ENCODE measurements around the gene SCARF2.

The SCARF2 gene

DNA sequence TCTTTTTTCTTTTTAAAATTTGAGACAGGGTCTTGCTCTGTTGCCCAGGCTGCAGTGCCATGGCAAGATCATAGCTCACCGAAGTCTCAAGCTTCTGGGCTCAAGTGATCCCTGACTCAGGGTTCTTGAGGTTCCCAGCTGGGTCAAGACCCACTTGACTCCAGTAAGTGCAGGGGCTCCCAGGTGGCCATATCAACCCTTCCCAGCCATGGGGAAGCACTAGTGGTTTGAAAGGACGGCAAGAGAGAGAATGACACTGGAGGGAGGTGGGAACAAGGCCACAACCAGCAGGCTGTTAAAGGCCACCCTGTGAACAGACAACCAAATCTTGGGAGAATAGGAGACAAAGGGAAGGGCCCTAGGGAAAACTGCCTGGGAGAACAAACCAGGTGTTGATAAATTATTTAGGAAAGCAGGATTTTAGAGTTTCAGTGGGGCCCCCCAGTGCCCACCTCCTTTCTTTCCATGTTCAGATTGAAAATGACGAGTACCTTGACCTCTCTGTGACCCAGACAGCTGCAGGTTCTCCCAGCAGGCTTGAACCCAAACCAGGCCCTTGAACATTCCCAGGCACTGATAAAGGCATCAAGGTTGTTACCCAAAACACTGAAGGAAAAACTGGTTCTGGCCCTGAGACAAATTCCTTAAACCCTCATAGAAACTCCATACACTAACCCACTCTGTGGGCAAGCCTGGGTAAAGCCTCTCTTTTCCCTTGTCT lies 29.2 kb upstream of the SCARF2 start:
- Mint-ChIP-seq H3K9me3 (no peaks in the 10 kb centered on the region), H3K4me3 (no peak overlapping the region), H3K27ac (no peak overlapping the region), H3K27me3 (no peaks in the 10 kb centered on the region), H3K4me1 (peaks cover 39% of the 10 kb centered on the region), H3K36me3 (peaks cover 19% of the 10 kb centered on the region)
- ATAC-seq (ENCODE audit: low read depth) (no peak), DNase-seq (ENCODE audit: low spot score in 2 of 2) (no peak)

DNA sequence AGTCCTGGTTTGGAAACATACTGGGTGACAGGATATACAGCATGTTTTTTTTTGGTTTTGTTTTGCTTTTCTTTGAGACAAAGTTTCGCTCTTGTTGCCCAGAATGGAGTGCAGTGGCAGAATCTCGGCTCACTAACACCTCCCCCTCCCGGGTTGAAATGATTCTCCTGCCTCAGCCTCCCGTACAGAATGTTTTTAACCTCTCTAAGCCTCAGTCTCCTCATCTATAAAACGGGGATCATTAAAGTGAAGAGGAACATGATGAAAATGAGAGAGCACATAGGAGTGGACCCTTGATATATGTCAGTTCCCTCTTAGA lies 28.1 kb upstream of the SCARF2 start:
- Mint-ChIP-seq H3K4me1 (peaks cover 39% of the 10 kb centered on the region), H3K27me3 (no peaks in the 10 kb centered on the region), H3K4me3 (no peak overlapping the region), H3K36me3 (peaks cover 17% of the 10 kb centered on the region), H3K9me3 (no peaks in the 10 kb centered on the region), H3K27ac (peak overlapping the region; percentile 97)
- no peak for ATAC-seq (ENCODE audit: low read depth)
- DNase-seq (ENCODE audit: low spot score in 2 of 2): no peak

DNA sequence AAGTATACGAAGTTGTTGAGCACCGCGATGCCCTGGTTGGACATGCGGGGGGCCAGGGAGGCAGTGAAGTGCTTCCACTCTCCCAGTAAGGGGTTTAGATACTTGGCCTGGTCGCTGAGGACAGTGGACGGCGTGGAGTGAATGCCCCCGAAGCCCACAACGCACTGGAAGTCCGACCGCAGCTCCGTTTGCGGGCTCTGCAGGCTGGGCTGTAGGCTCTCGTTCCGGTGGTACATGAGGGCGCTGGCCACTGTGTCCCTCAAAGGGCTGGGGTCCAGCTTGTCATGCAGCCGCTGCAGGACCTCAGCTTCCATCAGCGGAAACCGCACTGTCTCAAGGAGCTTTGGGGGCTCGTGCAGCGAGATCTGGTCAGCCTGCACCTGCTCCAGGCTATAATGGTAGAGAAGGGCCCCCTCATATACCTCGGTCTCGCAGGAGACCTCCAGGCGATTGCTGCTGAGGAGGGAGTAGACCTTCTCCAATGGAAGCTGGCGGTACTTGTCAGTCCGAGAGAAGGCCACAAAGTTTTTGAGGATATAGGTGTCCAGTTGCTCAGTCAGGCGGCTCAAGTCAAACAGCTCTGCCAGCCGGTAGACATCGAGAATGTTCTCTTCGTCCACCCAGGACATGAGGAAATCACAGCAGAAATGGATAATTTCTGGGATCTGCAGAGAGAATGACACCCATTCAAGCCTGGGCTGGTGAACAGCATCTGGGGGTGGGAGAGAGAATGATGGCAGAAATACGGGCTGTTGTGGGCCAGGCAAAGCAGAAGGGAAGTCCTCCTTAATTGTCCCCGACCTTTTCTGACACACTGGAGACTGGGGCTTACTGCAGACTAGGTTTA lies 27.5 kb upstream of the SCARF2 start:
- Mint-ChIP-seq H3K4me1 (peaks cover 36% of the 10 kb centered on the region), H3K9me3 (no peaks in the 10 kb centered on the region), H3K36me3 (peaks cover 13% of the 10 kb centered on the region), H3K27ac (peak overlapping the region; percentile 97), H3K27me3 (no peaks in the 10 kb centered on the region), H3K4me3 (peak overlapping the region; percentile 73)
- DNase-seq (ENCODE audit: low spot score in 2 of 2): no peak
- ATAC-seq (ENCODE audit: low read depth): no peak

DNA sequence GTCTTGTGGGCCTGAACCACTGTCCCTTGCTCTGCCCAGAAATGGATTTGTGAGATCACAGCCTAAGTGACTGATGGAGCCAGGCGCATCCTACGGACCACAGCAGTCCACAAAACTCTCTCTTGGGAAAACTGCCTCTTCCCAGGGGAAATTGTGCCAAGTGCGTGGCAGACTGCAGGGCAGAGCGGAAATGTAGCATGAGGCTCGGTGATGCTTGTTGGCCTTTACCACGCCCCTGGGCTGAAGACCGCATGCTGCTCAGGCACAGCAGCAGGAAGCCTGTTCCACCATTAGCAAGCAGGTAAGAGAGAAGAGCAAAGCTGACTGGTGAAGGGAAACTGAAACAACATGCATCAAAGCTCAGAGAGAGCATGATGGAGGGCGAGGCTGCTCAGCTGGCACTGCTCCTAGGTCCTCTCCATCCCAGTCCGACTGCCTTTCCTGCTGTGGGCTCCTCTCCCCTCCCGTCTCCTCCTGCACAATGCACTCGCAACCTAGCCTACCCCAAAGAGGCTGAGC lies 26.5 kb upstream of the SCARF2 start:
- Mint-ChIP-seq H3K4me3 (peak overlapping the region; percentile 73), H3K27ac (peak overlapping the region; percentile 97), H3K9me3 (no peaks in the 10 kb centered on the region), H3K36me3 (peaks cover 16% of the 10 kb centered on the region), H3K4me1 (peaks cover 40% of the 10 kb centered on the region), H3K27me3 (no peaks in the 10 kb centered on the region)
- peak; percentile 69 for ATAC-seq (ENCODE audit: low read depth)
- peak in 1 of 2 donors; percentile 17 for DNase-seq (ENCODE audit: low spot score in 2 of 2)

DNA sequence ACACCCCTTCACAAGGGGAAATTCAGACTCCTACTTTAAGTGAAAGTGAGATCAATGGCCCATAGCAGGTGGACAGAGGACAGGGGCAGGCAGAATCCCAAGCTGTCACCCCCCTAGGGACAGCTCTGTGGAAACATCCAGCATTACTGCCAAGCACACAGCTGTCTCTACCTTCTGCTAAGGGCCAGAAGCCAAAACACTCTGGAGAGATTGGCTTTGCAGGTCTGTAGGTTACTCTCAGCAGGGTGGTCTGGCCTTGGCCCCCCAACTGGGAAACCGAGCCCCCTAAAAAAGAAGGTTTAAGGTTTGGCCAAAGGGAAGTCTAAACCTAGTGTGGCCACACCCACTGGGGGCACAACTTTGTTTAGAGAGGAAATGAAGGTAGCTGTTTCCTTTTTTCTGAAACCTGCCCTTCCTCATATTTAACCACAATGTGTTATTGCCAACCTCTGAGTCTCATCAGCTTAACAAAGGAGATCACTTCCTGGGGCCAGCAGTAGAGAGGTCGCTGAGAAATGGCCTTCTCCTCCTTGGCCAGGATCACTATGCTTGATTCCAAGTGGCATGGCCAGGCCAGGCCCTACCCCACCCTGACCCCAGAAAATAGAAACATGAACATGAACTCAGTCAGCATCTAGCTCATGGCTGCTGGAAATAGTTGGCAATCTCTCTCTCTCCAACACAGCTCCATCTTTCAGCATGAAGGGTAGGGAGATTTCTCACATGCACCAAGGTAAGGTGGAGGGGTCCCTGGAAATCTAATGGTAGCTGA lies 25.9 kb upstream of the SCARF2 start:
- Mint-ChIP-seq H3K4me1 (peaks cover 38% of the 10 kb centered on the region), H3K27ac (peak overlapping the region; percentile 97), H3K27me3 (no peaks in the 10 kb centered on the region), H3K4me3 (peak overlapping the region; percentile 73), H3K36me3 (peaks cover 16% of the 10 kb centered on the region), H3K9me3 (no peaks in the 10 kb centered on the region)
- peak; percentile 90 for ATAC-seq (ENCODE audit: low read depth)
- DNase-seq (ENCODE audit: low spot score in 2 of 2): peak; percentile 42 to 50

DNA sequence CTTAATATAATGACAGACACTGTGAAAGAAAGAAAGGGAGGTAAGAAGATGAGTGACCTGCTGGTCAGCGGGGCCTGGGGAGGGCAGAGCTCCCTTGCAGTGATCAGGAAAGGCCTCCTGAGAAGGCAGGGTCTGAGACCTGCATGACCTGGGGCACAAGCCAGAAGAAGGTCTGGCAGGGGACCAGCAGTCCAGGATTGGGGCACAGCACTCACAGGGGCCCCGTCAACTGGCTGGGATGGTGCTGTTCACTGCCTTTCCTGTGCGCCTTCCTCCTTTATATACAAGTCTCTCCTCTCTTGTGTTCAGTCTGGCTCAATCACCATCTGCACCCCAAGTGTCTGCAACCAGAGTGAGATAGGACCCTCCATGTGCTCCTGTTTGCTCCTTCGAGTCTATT lies 22.2 kb upstream of the SCARF2 start:
- Mint-ChIP-seq H3K4me1 (peaks cover 43% of the 10 kb centered on the region), H3K9me3 (no peaks in the 10 kb centered on the region), H3K27me3 (no peaks in the 10 kb centered on the region), H3K36me3 (peaks cover 26% of the 10 kb centered on the region), H3K27ac (no peak overlapping the region), H3K4me3 (no peak overlapping the region)
- ATAC-seq (ENCODE audit: low read depth) (no peak), DNase-seq (ENCODE audit: low spot score in 2 of 2) (no peak)

DNA sequence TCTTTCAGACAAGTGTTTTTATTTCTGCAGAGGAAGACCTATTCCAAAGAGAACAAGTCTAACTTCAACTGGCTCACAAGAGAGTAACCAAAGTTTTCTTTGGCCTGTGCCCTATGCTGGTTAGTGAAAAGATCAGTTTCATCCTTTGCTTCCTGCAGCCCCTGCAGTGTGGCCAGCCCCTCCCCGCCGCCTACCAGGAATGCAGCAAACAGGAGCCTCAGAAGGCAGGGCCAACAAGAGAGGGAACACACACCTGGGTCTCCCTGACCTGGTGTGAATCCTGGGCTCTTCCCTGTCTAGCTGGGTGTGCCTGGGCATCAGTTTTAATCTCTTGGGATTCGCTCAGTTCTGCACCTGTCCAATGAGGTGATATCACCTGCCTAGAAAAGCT lies 21.5 kb upstream of the SCARF2 start:
- H3K27ac Mint-ChIP-seq: no peak overlapping the region
- H3K27me3 Mint-ChIP-seq: no peaks in the 10 kb centered on the region
- no peak overlapping the region for H3K4me3 Mint-ChIP-seq
- no peak for DNase-seq (ENCODE audit: low spot score in 2 of 2)
- H3K4me1 Mint-ChIP-seq: peaks cover 36% of the 10 kb centered on the region
- no peaks in the 10 kb centered on the region for H3K9me3 Mint-ChIP-seq
- peaks cover 27% of the 10 kb centered on the region for H3K36me3 Mint-ChIP-seq
- ATAC-seq (ENCODE audit: low read depth): no peak

DNA sequence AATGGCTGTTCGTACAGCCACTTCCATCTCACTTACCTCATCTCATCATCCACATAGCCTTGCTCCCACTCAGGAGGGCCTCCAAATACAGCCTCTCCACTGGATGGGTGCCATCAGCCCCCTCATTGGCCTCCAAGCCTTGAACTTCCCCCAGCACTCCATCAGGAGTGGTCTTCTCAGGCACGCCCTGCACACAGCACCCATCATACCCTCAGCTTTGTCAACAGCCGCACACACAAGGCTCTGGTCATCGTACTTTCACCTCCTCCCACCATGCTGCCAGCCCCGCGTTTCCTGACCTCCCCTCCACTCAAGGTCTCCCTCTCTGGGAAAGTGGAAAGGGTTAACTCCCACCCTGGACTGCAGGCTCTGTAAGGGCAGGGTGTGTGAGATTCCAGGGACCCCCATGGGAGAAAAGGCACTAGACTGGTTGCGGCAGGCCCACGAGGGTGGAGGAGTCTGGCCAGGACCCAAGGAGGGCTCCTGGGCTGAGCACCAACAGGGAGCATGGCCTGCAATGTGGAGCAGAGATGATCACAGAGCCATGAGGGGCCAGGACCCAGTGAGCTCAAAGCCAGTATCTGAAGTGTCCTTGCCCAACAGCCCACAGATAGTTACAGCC lies 21.0 kb upstream of the SCARF2 start:
- H3K27me3 Mint-ChIP-seq: no peaks in the 10 kb centered on the region
- no peak for ATAC-seq (ENCODE audit: low read depth)
- H3K27ac Mint-ChIP-seq: no peak overlapping the region
- H3K36me3 Mint-ChIP-seq: peaks cover 25% of the 10 kb centered on the region
- DNase-seq (ENCODE audit: low spot score in 2 of 2): no peak
- H3K4me3 Mint-ChIP-seq: no peak overlapping the region
- H3K4me1 Mint-ChIP-seq: peaks cover 31% of the 10 kb centered on the region
- no peaks in the 10 kb centered on the region for H3K9me3 Mint-ChIP-seq

DNA sequence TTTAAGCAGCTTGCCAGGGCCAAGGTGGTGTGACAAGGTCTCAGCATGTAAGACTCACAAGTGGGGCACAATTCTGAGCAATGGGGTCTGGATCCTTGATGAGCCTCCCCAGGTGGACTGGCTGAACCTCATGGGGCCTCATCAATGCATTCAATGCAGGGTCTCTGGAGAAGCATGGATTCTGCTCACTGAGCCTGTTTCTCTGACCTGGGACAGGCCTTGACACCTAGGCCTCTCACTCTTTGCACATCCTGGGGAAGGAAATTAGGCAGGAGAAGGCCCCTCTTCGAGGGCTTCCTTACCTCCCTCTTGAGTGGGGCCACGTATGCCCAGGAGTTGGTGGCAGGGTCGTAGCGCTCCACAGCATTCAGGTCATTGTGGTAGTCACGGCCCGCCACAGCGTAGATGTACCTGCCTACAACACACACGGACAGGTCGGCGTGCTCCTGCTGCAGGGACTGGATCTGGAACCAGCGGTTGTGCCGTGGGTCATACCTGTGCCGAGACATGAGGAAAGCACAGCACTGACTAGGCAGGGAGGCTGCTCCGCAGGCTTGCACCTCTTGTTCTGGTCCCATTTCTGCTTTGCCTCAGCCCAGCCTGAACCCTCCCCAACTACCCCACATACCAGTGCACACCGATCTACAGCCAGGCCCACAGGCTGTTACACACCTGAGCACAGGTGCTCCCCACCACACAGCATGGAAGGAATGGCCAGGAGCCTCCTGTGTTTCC lies 20.0 kb upstream of the SCARF2 start:
- Mint-ChIP-seq H3K27me3 (no peaks in the 10 kb centered on the region), H3K36me3 (peaks cover 27% of the 10 kb centered on the region), H3K27ac (no peak overlapping the region), H3K9me3 (no peaks in the 10 kb centered on the region), H3K4me1 (peaks cover 23% of the 10 kb centered on the region), H3K4me3 (no peak overlapping the region)
- no peak for DNase-seq (ENCODE audit: low spot score in 2 of 2)
- no peak for ATAC-seq (ENCODE audit: low read depth)

DNA sequence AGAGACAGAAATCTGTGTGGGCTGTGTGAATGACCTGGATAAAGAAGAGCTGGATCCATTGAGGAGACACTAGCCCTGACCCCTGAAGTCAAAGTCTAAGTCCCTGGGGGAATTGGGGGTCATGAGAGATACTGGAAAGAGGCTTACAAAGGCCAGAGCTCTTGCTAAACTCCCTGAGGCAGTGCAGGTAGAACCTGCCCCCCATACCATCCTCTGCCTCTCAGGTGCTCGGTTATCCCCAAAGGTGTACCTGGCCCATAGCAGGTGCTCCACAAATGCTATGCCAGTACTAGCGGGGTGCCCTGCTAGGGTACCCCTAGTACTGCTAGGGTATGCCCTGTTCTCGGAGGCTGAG lies 19.1 kb upstream of the SCARF2 start:
- Mint-ChIP-seq H3K27me3 (no peaks in the 10 kb centered on the region), H3K4me1 (peaks cover 21% of the 10 kb centered on the region), H3K4me3 (no peak overlapping the region), H3K9me3 (no peaks in the 10 kb centered on the region), H3K27ac (no peak overlapping the region), H3K36me3 (peaks cover 34% of the 10 kb centered on the region)
- ATAC-seq (ENCODE audit: low read depth) (no peak), DNase-seq (ENCODE audit: low spot score in 2 of 2) (no peak)

DNA sequence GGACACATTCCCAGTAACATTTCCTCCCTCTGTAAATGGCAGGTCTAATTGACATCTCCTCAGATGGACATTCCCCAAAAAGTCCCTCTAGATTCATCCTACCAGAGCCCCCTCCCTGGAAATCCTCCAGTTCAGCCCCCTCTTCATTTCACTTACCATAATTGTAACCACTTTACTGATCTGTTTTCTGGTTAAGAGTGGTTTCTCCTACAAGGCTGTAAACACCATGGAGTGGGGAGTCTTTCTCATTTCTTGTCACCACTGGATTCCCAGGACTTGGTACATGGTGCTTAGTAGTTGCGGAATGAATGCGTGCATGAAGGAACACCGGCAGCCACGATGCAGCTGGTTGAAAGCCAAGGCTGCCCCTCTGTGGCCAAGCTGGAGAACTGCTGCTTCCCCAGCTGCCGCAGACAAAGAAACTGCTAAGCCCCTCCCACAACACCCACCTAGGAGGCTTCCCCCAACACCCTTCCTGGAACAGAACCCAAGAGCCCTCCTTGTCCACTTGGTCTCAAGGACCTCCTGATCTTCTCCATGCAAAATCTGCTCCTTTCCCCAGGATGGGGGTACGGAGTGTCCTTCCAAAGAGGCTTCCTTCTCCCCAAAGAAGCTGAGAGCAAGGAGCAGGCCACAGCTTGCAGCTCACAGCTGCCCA lies 18.6 kb upstream of the SCARF2 start:
- H3K36me3 Mint-ChIP-seq: peaks cover 34% of the 10 kb centered on the region
- no peak overlapping the region for H3K27ac Mint-ChIP-seq
- DNase-seq (ENCODE audit: low spot score in 2 of 2) (peak; percentile 69), ATAC-seq (ENCODE audit: low read depth) (peak; percentile 99)
- H3K4me1 Mint-ChIP-seq: peaks cover 21% of the 10 kb centered on the region
- H3K4me3 Mint-ChIP-seq: no peak overlapping the region
- H3K27me3 Mint-ChIP-seq: no peaks in the 10 kb centered on the region
- no peaks in the 10 kb centered on the region for H3K9me3 Mint-ChIP-seq

DNA sequence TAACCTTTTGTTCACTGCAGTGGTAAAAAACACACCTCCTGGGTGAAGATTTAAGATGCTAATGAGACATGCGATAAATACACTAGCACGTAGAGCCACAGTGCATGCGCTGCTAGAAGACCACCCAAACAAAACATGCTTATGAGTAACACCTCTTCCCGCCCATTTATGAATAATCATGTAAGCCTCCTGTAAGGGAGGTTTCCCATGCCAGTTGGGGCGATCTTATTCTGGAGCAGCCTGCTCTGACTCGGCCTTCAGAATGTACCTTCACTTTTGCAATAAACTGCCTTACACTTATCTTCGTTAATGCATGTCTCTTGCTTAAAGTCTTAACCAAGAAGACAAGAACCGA lies 18.1 kb upstream of the SCARF2 start:
- no peaks in the 10 kb centered on the region for H3K9me3 Mint-ChIP-seq
- no peak overlapping the region for H3K4me3 Mint-ChIP-seq
- no peaks in the 10 kb centered on the region for H3K27me3 Mint-ChIP-seq

DNA sequence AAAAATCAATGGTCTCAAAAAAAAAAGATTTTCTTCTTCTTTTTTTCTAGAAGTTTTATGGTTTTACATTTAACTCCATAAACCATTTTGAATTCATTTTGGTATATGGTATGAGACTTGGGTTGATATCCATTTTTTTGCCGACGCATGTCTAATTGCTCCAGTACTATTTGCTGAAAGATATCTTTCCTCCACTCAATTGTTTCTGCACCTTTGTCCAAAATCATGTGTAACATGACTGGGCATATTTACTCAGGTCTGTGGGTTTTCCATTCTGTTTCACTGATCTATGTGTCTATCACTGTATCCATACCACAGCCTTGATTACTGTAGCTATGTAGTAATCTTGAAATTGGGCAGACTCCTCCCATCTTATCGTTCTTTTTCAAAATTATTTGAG lies 15.6 kb upstream of the SCARF2 start:
- H3K27ac Mint-ChIP-seq: no peak overlapping the region
- H3K4me1 Mint-ChIP-seq: peaks cover 12% of the 10 kb centered on the region
- no peaks in the 10 kb centered on the region for H3K9me3 Mint-ChIP-seq
- H3K36me3 Mint-ChIP-seq: peaks cover 20% of the 10 kb centered on the region
- ATAC-seq (ENCODE audit: low read depth) (no peak), DNase-seq (ENCODE audit: low spot score in 2 of 2) (no peak)
- H3K27me3 Mint-ChIP-seq: no peaks in the 10 kb centered on the region
- no peak overlapping the region for H3K4me3 Mint-ChIP-seq

More for the DNA sequence above, 18.1 kb upstream of the SCARF2 start:
- DNase-seq (ENCODE audit: low spot score in 2 of 2) (no peak), ATAC-seq (ENCODE audit: low read depth) (no peak)
- no peak overlapping the region for H3K27ac Mint-ChIP-seq
- H3K4me1 Mint-ChIP-seq: peaks cover 21% of the 10 kb centered on the region
- H3K36me3 Mint-ChIP-seq: peaks cover 29% of the 10 kb centered on the region
